PC-9 (cell line): ENCODE data around the gene SHISAL1. TPM values are rescaled to one million over a fixed set of nuclear protein-coding genes. Genes with fewer than 3 reads are reported as not detected.

Source experiments
- BruUV-seq: library from RNA; stranded (reverse); fragments of 400-500 nt; replicated peaks from 2 replicates; lab custom pipeline; 2021; lab: Mats Ljungman, UMichigan
- CTCF ChIA-PET: fragments of 300-600 bp; sonication (Branson Sonifier 250); formaldehyde crosslinking; loops from one replicate; lab custom pipeline; 2022; ENCODE audit warnings: antibody characterized with exemption; lab: Charles Lee
- POLR2A ChIA-PET: fragments of 300-600 bp; sonication (Branson Sonifier 250); formaldehyde crosslinking; loops from one replicate; lab custom pipeline; 2022; ENCODE audit warnings: antibody characterized with exemption; ENCODE audit not compliant: unreplicated experiment; lab: Charles Lee
- DNase-seq, 2 experiments: peaks; one replicate each; pipeline versions ENCODE4 v3.0.0 to v3.0.0-alpha.2; 2015 to 2022; ENCODE audit warnings: mixed read lengths in 1 of 2
- H2AFZ ChIP-seq: fragments of 200-600 bp; sonication (generic); 2 replicates; pipeline ENCODE4 v1.8.1; 2017; ENCODE audit warnings: antibody characterized with exemption
- H3F3A ChIP-seq: fragments of 200-600 bp; sonication (generic); 2 replicates; pipeline ENCODE4 v1.8.1; 2017; ENCODE audit warnings: antibody characterized with exemption, mild to moderate bottlenecking, low read depth; ENCODE audit not compliant: insufficient read depth
- H3K27ac ChIP-seq: fragments of 200-600 bp; sonication (generic); 2 replicates; pipeline ENCODE4 v1.6.1; 2016; ENCODE audit warnings: mixed run types
- H3K27me3 ChIP-seq: fragments of 200-600 bp; sonication (generic); 2 replicates; pipeline ENCODE4 v1.6.1; 2016; ENCODE audit warnings: low read depth, mixed run types; ENCODE audit not compliant: insufficient read depth
- H3K36me3 ChIP-seq: fragments of 200-600 bp; sonication (generic); 2 replicates; pipeline ENCODE4 v1.6.1; 2016; ENCODE audit warnings: low read depth, mixed run types
- H3K4me1 ChIP-seq: fragments of 200-600 bp; sonication (generic); replicated peaks from 2 replicates; pipeline ENCODE4 v1.6.1; 2016; ENCODE audit warnings: mixed run types; ENCODE audit not compliant: insufficient read depth
- H3K4me2 ChIP-seq: fragments of 200-600 bp; sonication (generic); 2 replicates; pipeline ENCODE4 v1.6.1; 2017; ENCODE audit warnings: mixed run types
- H3K4me3 ChIP-seq: fragments of 200-600 bp; sonication (generic); 2 replicates; pipeline ENCODE4 v1.6.1; 2016; ENCODE audit warnings: mixed run types
- H3K79me2 ChIP-seq: fragments of 200-600 bp; sonication (generic); 2 replicates; pipeline ENCODE4 v1.6.1; 2017; ENCODE audit warnings: low read depth, mixed run types
- H3K9me2 ChIP-seq: fragments of 200-600 bp; sonication (generic); 2 replicates; pipeline ENCODE4 v1.8.1; 2017; ENCODE audit warnings: mild to moderate bottlenecking; ENCODE audit not compliant: insufficient read depth
- H3K9me3 ChIP-seq: fragments of 200-600 bp; sonication (generic); 2 replicates; pipeline ENCODE4 v1.8.1; 2016; ENCODE audit warnings: low read depth; ENCODE audit not compliant: insufficient read depth
- H4K20me1 ChIP-seq: fragments of 200-600 bp; sonication (generic); 2 replicates; pipeline ENCODE4 v1.8.1; 2017; ENCODE audit not compliant: insufficient read depth
- CTCF ChIP-seq: fragments of 200-600 bp; sonication (generic); conservative IDR thresholded peaks from 2 replicates; pipeline ENCODE4 v1.6.1; 2017; ENCODE audit warnings: mixed run types, antibody characterized with exemption, mild to moderate bottlenecking, moderate library complexity
- EZH2 ChIP-seq: fragments of 200-600 bp; sonication (generic); IDR thresholded peaks from 2 replicates; pipeline ENCODE4 v1.8.0; 2017; ENCODE audit warnings: antibody characterized with exemption, low read depth
- intact Hi-C: fragments of 100-400 bp; cut with micrococcal nuclease; formaldehyde crosslinking; loops from one replicate; pipeline ENCODE4 v1.10.0; 2022; ENCODE audit not compliant: unreplicated experiment
- total RNA-seq: library from RNA; stranded (reverse); gene quantifications from 2 replicates; pipeline ENCODE4 v1.2.3, GENCODE V29; 2021

Gene SHISAL1
- total RNA-seq, 1 experiment from 2014 or later, result 0.94 TPM

- ChIA-PET POLR2A (no interaction called here), CTCF (no interaction called here)
- Histone ChIP-seq H2AFZ (no peak overlapping the region), H3K4me2 (no peak overlapping the region), H3K27ac (no peak overlapping the region), H3K36me3 (no peaks in the 10 kb centered on the region), H4K20me1 (no peaks in the 10 kb centered on the region), H3K79me2 (no peaks in the 10 kb centered on the region), H3K27me3 (no peaks in the 10 kb centered on the region), H3F3A (no peaks in the 10 kb centered on the region), H3K4me1 (no peaks in the 10 kb centered on the region), H3K4me3 (no peak overlapping the region), H3K9me3 (no peaks in the 10 kb centered on the region; the same call in 1 of the 2 replicates), H3K9me2 (no peaks in the 10 kb centered on the region)
- no peak for DNase-seq
- no peak for TF ChIP-seq CTCF
- no peak for TF ChIP-seq EZH2
- intact Hi-C loops, result no loop called here
- BruUV-seq, result no TSS peak
These were observed 63.8 kb downstream of the SHISAL1 start for GRCh38 chr22:44248926-44249325.

GRCh38 chr22:44247923-44248892, 64.5 kb downstream of the SHISAL1 start:
- Histone ChIP-seq H3K4me3 (no peak overlapping the region), H3K4me1 (no peaks in the 10 kb centered on the region), H4K20me1 (no peaks in the 10 kb centered on the region), H3K9me2 (no peaks in the 10 kb centered on the region), H3K27me3 (no peaks in the 10 kb centered on the region), H3K79me2 (no peaks in the 10 kb centered on the region), H3K9me3 (no peaks in the 10 kb centered on the region; the same call in 1 of the 2 replicates), H2AFZ (no peak overlapping the region), H3K36me3 (no peaks in the 10 kb centered on the region), H3K27ac (no peak overlapping the region), H3K4me2 (no peak overlapping the region), H3F3A (no peaks in the 10 kb centered on the region)
- no peak for TF ChIP-seq EZH2
- TF ChIP-seq CTCF, result no peak
- intact Hi-C loops, result no loop called here
- ChIA-PET POLR2A (interaction anchor here (0.7 kb wide), 1 partner anchor 1531 kb away, joined by 7 read pairs; no protein-coding TSS in a partner anchor), CTCF (no interaction called here)
- BruUV-seq, result no TSS peak
- no peak for DNase-seq

GRCh38 chr22:44247346-44247745, 65.4 kb downstream of the SHISAL1 start:
- ChIA-PET POLR2A (interaction anchor here (0.7 kb wide), 1 partner anchor 1530 kb away, joined by 7 read pairs; no protein-coding TSS in a partner anchor), CTCF (no interaction called here)
- H3K36me3 ChIP-seq, result no peaks in the 10 kb centered on the region
- no peaks in the 10 kb centered on the region for H3K27me3 ChIP-seq
- no peaks in the 10 kb centered on the region; the same call in 1 of the 2 replicates for H3K9me3 ChIP-seq
- BruUV-seq, result no TSS peak
- H3K79me2 ChIP-seq, result no peaks in the 10 kb centered on the region
- no peaks in the 10 kb centered on the region for H3K4me1 ChIP-seq
- no peak overlapping the region for H3K4me2 ChIP-seq
- no peak for TF ChIP-seq EZH2
- no peak for TF ChIP-seq CTCF
- H2AFZ ChIP-seq, result no peak overlapping the region
- H3K4me3 ChIP-seq, result no peak overlapping the region
- no peak overlapping the region for H3K27ac ChIP-seq
- H3F3A ChIP-seq, result no peaks in the 10 kb centered on the region
- no peak for DNase-seq
- no peaks in the 10 kb centered on the region for H4K20me1 ChIP-seq
- intact Hi-C loops, result no loop called here
- H3K9me2 ChIP-seq, result no peaks in the 10 kb centered on the region
